Measurements from ENCODE around the gene IGIP.

- no peak for TF ChIP-seq CTCF (IDR thresholded peaks at IDR 0.05)
- no peak for TF ChIP-seq POLR2A (IDR thresholded peaks at IDR 0.05)
These were observed 12.5 kb upstream of the IGIP start for GRCh38 chr5:140113180-140113698.
